GM12801 (cell line): ENCODE measurements around the gene ABLIM2.

Experiments used
- TF ChIP-seq, protein P1 (sequence below): IDR thresholded peaks from one replicate; pipeline ENCODE4 v1.5.1; 2011; ENCODE audit warnings: control low read depth; ENCODE audit not compliant: insufficient read length; ENCODE audit errors: extremely low read depth

Gene ABLIM2

GRCh38 chr4:8088966-8089491, 69.6 kb downstream of the ABLIM2 start:
- TF ChIP-seq, protein P1, sequence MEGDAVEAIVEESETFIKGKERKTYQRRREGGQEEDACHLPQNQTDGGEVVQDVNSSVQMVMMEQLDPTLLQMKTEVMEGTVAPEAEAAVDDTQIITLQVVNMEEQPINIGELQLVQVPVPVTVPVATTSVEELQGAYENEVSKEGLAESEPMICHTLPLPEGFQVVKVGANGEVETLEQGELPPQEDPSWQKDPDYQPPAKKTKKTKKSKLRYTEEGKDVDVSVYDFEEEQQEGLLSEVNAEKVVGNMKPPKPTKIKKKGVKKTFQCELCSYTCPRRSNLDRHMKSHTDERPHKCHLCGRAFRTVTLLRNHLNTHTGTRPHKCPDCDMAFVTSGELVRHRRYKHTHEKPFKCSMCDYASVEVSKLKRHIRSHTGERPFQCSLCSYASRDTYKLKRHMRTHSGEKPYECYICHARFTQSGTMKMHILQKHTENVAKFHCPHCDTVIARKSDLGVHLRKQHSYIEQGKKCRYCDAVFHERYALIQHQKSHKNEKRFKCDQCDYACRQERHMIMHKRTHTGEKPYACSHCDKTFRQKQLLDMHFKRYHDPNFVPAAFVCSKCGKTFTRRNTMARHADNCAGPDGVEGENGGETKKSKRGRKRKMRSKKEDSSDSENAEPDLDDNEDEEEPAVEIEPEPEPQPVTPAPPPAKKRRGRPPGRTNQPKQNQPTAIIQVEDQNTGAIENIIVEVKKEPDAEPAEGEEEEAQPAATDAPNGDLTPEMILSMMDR = no peak

- TF ChIP-seq, protein P1 = no peak
Observed at GRCh38 chr4:8087921-8088495, 70.6 kb downstream of the ABLIM2 start.

DNA sequence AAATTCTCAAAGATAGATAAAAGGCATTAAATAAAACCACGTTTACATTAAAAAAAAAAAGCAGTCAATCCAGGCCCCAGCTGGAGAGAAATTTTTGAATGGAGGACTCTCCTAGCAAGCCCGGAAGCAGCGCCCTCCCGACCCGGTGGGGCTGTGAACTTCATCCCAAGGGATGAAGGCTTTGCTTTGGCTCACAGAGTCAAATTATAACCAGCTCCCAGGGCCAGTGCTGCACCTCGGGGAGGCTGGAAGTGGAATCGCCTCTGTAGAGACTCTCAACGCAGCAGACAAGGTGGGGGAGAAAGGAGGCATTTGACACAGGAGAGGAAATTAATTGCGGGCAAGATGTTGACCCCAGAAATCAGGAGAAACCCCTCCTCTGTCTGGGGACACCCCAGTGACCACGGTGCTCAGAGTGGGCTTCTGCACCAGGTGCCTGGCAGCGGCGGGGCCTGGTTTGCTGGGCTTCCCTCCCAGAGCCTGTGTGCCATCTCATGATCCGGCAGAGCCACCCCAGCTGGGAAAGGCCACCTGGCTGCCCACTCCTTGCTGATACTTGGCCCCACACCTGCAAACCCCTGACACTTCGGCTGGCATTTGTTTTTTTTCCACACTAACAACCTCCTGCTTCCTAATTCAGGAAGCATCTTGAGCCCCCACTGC, 71.7 kb downstream of the ABLIM2 start:
- TF ChIP-seq, protein P1 = no peak

- TF ChIP-seq, protein P1 = no peak
Observed at GRCh38 chr4:8085491-8086117, 73.0 kb downstream of the ABLIM2 start.

GRCh38 chr4:8084712-8085490, 73.7 kb downstream of the ABLIM2 start:
- TF ChIP-seq, protein P1 = no peak

DNA sequence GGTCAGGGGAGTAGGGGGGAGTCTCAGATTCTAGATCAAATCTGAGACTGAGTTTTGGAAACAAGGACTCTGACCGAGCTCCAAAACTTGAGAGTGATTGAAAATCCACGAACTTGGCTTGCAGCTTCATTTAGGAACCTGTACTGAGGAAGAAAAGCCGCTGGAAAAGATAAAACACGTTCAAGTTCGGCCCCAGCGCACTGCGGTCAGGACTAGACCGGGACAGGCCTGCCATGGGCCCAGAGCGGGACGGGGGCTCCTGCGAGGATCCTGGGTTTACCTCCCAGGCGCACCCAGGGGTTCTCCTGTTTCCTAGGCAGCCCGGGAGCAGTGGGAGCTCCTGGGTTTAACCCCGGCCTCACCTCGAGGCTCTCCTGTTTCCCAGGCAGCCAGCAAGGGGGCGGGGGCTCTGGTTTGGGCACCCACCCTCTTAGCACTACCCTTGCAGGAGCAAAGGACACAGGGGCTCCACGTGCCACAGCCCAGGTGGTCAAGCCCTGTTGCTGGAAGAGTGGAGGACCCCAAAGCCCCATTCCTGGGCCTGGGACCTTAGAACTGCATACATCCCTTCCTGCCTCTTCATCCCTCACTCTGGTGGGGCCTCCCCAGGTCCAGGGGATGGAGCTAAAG, 74.5 kb downstream of the ABLIM2 start:
- TF ChIP-seq, protein P1 = no peak
